GM06990 (cell line): ENCODE results near the gene PRODH2.
A peak's percentile ranks its signal among the peaks of the same experiment; 100 is the strongest.

Source experiments
- DNase-seq: peaks from one replicate; pipeline ENCODE4 v3.0.0-alpha.2; 2011; ENCODE audit not compliant: insufficient read length; ENCODE audit errors: extremely low read depth
- H3K27me3 ChIP-seq: replicated peaks from 2 replicates; pipeline ENCODE4 v1.6.0; 2011; ENCODE audit warnings: low read length; ENCODE audit not compliant: control insufficient read depth, insufficient read depth
- H3K36me3 ChIP-seq: 2 replicates; pipeline ENCODE4 v1.5.1; 2011; ENCODE audit warnings: low read length; ENCODE audit not compliant: control insufficient read depth, insufficient read depth
- H3K4me3 ChIP-seq: replicated peaks from 2 replicates; pipeline ENCODE4 v1.5.1; 2011; ENCODE audit warnings: low read depth, mild to moderate bottlenecking, control low read depth, low read length
- CTCF ChIP-seq: IDR thresholded peaks from 2 replicates; pipeline ENCODE4 v1.5.1; 2011; ENCODE audit warnings: low read length, control low read depth, mild to moderate bottlenecking, inconsistent platforms; ENCODE audit not compliant: insufficient read depth, poor library complexity, severe bottlenecking

Gene PRODH2

DNA sequence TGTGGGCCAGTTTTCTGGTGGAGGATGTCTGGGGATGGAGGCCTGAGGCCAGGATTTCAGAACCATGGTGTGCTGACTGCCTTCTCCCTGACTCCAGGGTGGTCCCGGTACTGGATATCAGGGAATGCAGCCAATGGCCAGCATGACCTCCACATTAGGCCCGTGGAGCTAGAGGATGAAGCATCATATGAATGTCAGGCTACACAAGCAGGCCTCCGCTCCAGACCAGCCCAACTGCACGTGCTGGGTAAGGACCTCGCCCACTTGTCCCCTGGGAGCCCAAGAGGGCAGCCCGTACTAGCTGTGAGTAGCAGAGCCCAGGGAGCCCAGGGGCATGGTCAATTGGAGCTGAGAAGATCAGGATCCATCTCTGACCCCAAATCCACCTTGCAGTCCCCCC lies 45.7 kb upstream of the PRODH2 start:
- H3K4me3 ChIP-seq: no peak overlapping the region
- no peak for DNase-seq
- TF ChIP-seq CTCF: no peak
- H3K36me3 ChIP-seq: no peaks in the 10 kb centered on the region
- peaks cover 3% of the 10 kb centered on the region for H3K27me3 ChIP-seq

GRCh38 chr19:35856546-35857149 lies 44.0 kb upstream of the PRODH2 start, which contains the start of gene KIRREL2:
KIRREL2 (plus strand) TSS chr19:35856911; CDS start chr19:35857120, 209 bp downstream.
- H3K36me3 ChIP-seq: no peaks in the 10 kb centered on the region
- DNase-seq: no peak
- peaks cover 5% of the 10 kb centered on the region for H3K27me3 ChIP-seq
- peak within 1 kb of the TSS; percentile 51 for H3K4me3 ChIP-seq
- no peak for TF ChIP-seq CTCF

DNA sequence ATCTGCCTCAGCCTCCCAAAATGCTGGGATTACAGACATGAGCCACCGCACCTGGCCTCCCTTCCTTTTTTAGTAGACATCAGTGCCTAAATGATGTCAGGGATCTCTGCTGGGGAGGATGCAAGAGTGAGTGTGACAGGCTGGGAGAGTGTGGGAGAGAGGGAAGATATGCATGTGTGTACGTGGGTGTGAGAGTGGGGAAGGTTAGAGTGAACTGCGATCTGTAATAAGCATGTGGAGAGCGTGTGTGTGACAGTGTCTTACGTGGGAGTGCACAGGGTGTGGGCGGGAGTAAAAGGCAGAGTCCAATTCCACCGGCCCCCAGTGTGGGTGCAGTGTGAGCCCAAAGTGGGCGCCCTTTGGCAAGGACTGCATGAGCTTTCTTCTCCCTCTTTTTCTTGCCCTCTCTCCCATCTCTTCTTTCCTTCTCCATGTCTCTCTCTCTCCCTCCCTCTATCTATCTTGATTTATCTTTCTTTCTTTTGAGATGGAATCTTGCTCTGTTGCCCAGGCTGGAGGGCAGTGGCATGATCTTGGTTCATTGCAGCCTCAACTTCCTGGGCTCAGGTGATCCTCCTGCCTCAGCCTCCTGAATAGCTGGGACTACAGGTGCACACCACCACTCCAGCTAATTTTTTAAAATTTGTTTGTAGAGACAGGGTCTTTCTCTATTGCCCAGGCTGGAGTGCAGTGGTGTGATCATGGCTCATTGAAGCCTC lies 40.6 kb upstream of the PRODH2 start:
- Histone ChIP-seq H3K36me3 (no peaks in the 10 kb centered on the region), H3K4me3 (no peak overlapping the region), H3K27me3 (peaks cover 2% of the 10 kb centered on the region)
- DNase-seq: no peak
- TF ChIP-seq CTCF: no peak

GRCh38 chr19:35852029-35852780 lies 39.6 kb upstream of the PRODH2 start, which contains the start of gene NPHS1:
NPHS1 (minus strand) TSS chr19:35852504; CDS start chr19:35851837, 667 bp downstream.
- H3K4me3 ChIP-seq: no peak within 1 kb of the TSS
- peaks cover 2% of the 10 kb centered on the region for H3K27me3 ChIP-seq
- TF ChIP-seq CTCF: no peak

GRCh38 chr19:35851213-35852028 lies 38.8 kb upstream of the PRODH2 start:
- DNase-seq: no peak
- Histone ChIP-seq H3K36me3 (no peaks in the 10 kb centered on the region), H3K27me3 (peaks cover 2% of the 10 kb centered on the region), H3K4me3 (no peak overlapping the region)
- TF ChIP-seq CTCF: peak; percentile 13

More at GRCh38 chr19:35852029-35852780, 39.6 kb upstream of the PRODH2 start, which contains the start of gene NPHS1:
- H3K36me3 ChIP-seq: no peaks in the 10 kb centered on the region
- no peak for DNase-seq
